Brain microvascular endothelial cell (primary cell): ENCODE data around the gene ADCY6.
A peak's percentile ranks its signal among the peaks of the same experiment; 100 is the strongest.

Experiments
- DNase-seq: peaks from one replicate; pipeline ENCODE4 v3.0.0-alpha.2; 2020
- H3K27ac ChIP-seq: fragments of 250-450 bp; sonication (Bioruptor Pico); 2 replicates; pipeline ENCODE4 v1.5.1; 2020; ENCODE audit warnings: mild to moderate bottlenecking, moderate library complexity
- H3K27me3 ChIP-seq: fragments of 250-450 bp; sonication (Bioruptor Pico); replicated peaks from 2 replicates; pipeline ENCODE4 v1.5.1; 2020; ENCODE audit warnings: mild to moderate bottlenecking
- H3K36me3 ChIP-seq: fragments of 250-450 bp; sonication (Bioruptor Pico); replicated peaks from 2 replicates; pipeline ENCODE4 v1.5.1; 2020; ENCODE audit warnings: mild to moderate bottlenecking
- H3K4me3 ChIP-seq: 2 replicates; pipeline ENCODE4 v1.5.1; 2011; ENCODE audit warnings: low read depth, mild to moderate bottlenecking, control low read depth, low read length, moderate library complexity
- CTCF ChIP-seq: IDR thresholded peaks from 2 replicates; pipeline ENCODE4 v1.5.1; 2011; ENCODE audit warnings: low read depth, mild to moderate bottlenecking, moderate library complexity, low read length, control low read depth, inconsistent platforms; ENCODE audit errors: missing control alignments
- in situ Hi-C: cut with HindIII; loops from 2 replicates; pipeline ENCODE4 v1.10.0; 2017; ENCODE audit warnings: low sequenced_read_pairs, low pct_ligation_motif_present

The ADCY6 gene

GRCh38 chr12:48767521-48767920 is 21.4 kb downstream of the ADCY6 start:
- Histone ChIP-seq H3K27ac (no peak overlapping the region), H3K4me3 (no peak overlapping the region), H3K27me3 (no peaks in the 10 kb centered on the region), H3K36me3 (peaks cover 31% of the 10 kb centered on the region)
- DNase-seq = no peak
- TF ChIP-seq CTCF = no peak
- in situ Hi-C loops = no loop called here

- no peak for DNase-seq
- Histone ChIP-seq H3K27ac (no peak overlapping the region), H3K36me3 (peaks cover 28% of the 10 kb centered on the region), H3K27me3 (no peaks in the 10 kb centered on the region), H3K4me3 (no peak overlapping the region)
- no peak for TF ChIP-seq CTCF
- in situ Hi-C loops = no loop called here
Measured at GRCh38 chr12:48767047-48767446, 21.8 kb downstream of the ADCY6 start.

- DNase-seq = peak; percentile 38
- Histone ChIP-seq H3K27ac (no peak overlapping the region), H3K4me3 (no peak overlapping the region), H3K36me3 (peaks cover 15% of the 10 kb centered on the region), H3K27me3 (no peaks in the 10 kb centered on the region)
- TF ChIP-seq CTCF = no peak
- in situ Hi-C loops = no loop called here
Measured at GRCh38 chr12:48765753-48766162, 23.1 kb downstream of the ADCY6 start.

GRCh38 chr12:48764521-48764920 is 24.4 kb downstream of the ADCY6 start:
- DNase-seq = no peak

GRCh38 chr12:48758737-48759136 is 30.2 kb downstream of the ADCY6 start:
- in situ Hi-C loops = no loop called here
- H3K36me3 ChIP-seq = no peaks in the 10 kb centered on the region
- no peak for TF ChIP-seq CTCF
- no peak overlapping the region for H3K4me3 ChIP-seq
- DNase-seq = no peak
- H3K27me3 ChIP-seq = no peaks in the 10 kb centered on the region
- no peak overlapping the region for H3K27ac ChIP-seq

More at GRCh38 chr12:48764521-48764920, 24.4 kb downstream of the ADCY6 start:
- Histone ChIP-seq H3K36me3 (peaks cover 13% of the 10 kb centered on the region), H3K4me3 (no peak overlapping the region), H3K27me3 (no peaks in the 10 kb centered on the region), H3K27ac (no peak overlapping the region)
- in situ Hi-C loops = no loop called here
- TF ChIP-seq CTCF = no peak

GRCh38 chr12:48758186-48758585 is 30.7 kb downstream of the ADCY6 start:
- Histone ChIP-seq H3K36me3 (no peaks in the 10 kb centered on the region), H3K27ac (no peak overlapping the region), H3K27me3 (no peaks in the 10 kb centered on the region), H3K4me3 (no peak overlapping the region)
- in situ Hi-C loops = no loop called here
- peak; percentile 37 for TF ChIP-seq CTCF
- DNase-seq = peak; percentile 18
